K562 (cell line): Measurements from ENCODE around the gene NIFK. TPM values are rescaled to one million over a fixed set of nuclear protein-coding genes. Genes with fewer than 3 reads are reported as not detected.

Source experiments
- ATF3 ChIP-seq, 2 experiments: fragments of 450-650 bp in 1 of 2; sonication (generic) in 1 of 2; formaldehyde crosslinking in 1 of 2; IDR thresholded peaks in 1 of 2; conservative IDR thresholded peaks in 1 of 2; 2 replicates each; pipeline versions ENCODE4 v1.6.1 to v1.8.1; 2016 to 2023; ENCODE audit warnings: mild to moderate bottlenecking in 2 of 2, moderate library complexity in 2 of 2, inconsistent platforms in 1 of 2, missing genetic modification reagents in 1 of 2
- CHCHD3 ChIP-seq: fragments of 250-450 bp; sonication (Bioruptor Pico); IDR thresholded peaks from 2 replicates; pipeline ENCODE4 v2.1.2; 2022; ENCODE audit warnings: mild to moderate bottlenecking
- CREBBP ChIP-seq: IDR thresholded peaks from one replicate; pipeline ENCODE4 v1.6.1; 2012; ENCODE audit warnings: low read depth, mild to moderate bottlenecking, control low read depth, inconsistent platforms, low read length
- CTBP1 ChIP-seq: fragments of 450-650 bp; IDR thresholded peaks from 2 replicates; pipeline ENCODE4 v1.6.1; 2016; ENCODE audit warnings: borderline replicate concordance
- E2F1 ChIP-seq: sonication (generic); formaldehyde crosslinking; IDR thresholded peaks from 2 replicates; pipeline ENCODE4 v1.8.1; 2023; ENCODE audit warnings: mild to moderate bottlenecking, missing genetic modification reagents, moderate library complexity
- FIP1L1 ChIP-seq: fragments of 200-400 bp; formaldehyde crosslinking; IDR thresholded peaks from 2 replicates; pipeline ENCODE4 v1.6.1; 2018; ENCODE audit warnings: mild to moderate bottlenecking, low read depth, low read length; ENCODE audit not compliant: poor library complexity, severe bottlenecking
- FOXJ2 ChIP-seq: fragments of 200-800 bp; sonication (Bioruptor generic); IDR thresholded peaks from 2 replicates; pipeline ENCODE4 v1.6.1; 2016; ENCODE audit warnings: missing genetic modification characterization, missing compliant biosample characterization
- HMG20B ChIP-seq: fragments of 250-450 bp; sonication (Bioruptor Pico); IDR thresholded peaks from 2 replicates; pipeline ENCODE4 v1.5.0; 2021; ENCODE audit warnings: mild to moderate bottlenecking
- KLF16 ChIP-seq: IDR thresholded peaks from 2 replicates; pipeline ENCODE4 v1.6.1; 2016; ENCODE audit warnings: antibody characterized with exemption
- MAZ ChIP-seq, 2 experiments: fragments of 450-650 bp in 1 of 2; sonication (generic) in 1 of 2; formaldehyde crosslinking; IDR thresholded peaks in 1 of 2; conservative IDR thresholded peaks in 1 of 2; 2 replicates each; pipeline versions ENCODE4 v1.4.0 to v1.5.0; 2020; ENCODE audit warnings: mild to moderate bottlenecking in 1 of 2, missing genetic modification reagents in 1 of 2
- MNT ChIP-seq, 2 experiments: fragments of 450-650 bp; conservative IDR thresholded peaks; 2 replicates each; pipeline ENCODE4 v1.6.1; 2017; ENCODE audit warnings: mild to moderate bottlenecking in 2 of 2, moderate library complexity in 2 of 2
- NR2C2 ChIP-seq, 2 experiments: fragments of 200-800 bp in 1 of 2; sonication (Bioruptor generic) in 1 of 2; sonication (generic) in 1 of 2; formaldehyde crosslinking in 1 of 2; IDR thresholded peaks; 2 replicates each; pipeline versions ENCODE4 v1.6.1 to v1.8.0; 2016 to 2022; ENCODE audit warnings: mild to moderate bottlenecking in 1 of 2, missing compliant biosample characterization in 1 of 2, missing genetic modification characterization in 1 of 2, missing genetic modification reagents in 1 of 2
- POLR2AphosphoS5 ChIP-seq: IDR thresholded peaks from 2 replicates; pipeline ENCODE4 v1.6.1; 2011; ENCODE audit warnings: mild to moderate bottlenecking, low read depth, low read length, moderate library complexity; ENCODE audit not compliant: control insufficient read depth, insufficient read depth
- POLR3A ChIP-seq: IDR thresholded peaks from 2 replicates; pipeline ENCODE4 v1.6.1; 2011; ENCODE audit warnings: borderline replicate concordance, mild to moderate bottlenecking, moderate library complexity; ENCODE audit not compliant: insufficient read length, insufficient read depth; ENCODE audit errors: extremely low read depth
- SMARCB1 ChIP-seq: IDR thresholded peaks from 2 replicates; pipeline ENCODE4 v1.6.1; 2011; ENCODE audit warnings: improper control_type of control experiment, low read depth; ENCODE audit not compliant: insufficient read length
- ZC3H11A ChIP-seq: IDR thresholded peaks from 2 replicates; pipeline ENCODE4 v1.6.1; 2012; ENCODE audit warnings: low read depth, low read length, improper control_type of control experiment
- ZNF184 ChIP-seq: sonication (generic); formaldehyde crosslinking; IDR thresholded peaks from 2 replicates; pipeline ENCODE4 v1.5.0; 2020; ENCODE audit warnings: missing genetic modification reagents
- ZNF239 ChIP-seq: fragments of 250-450 bp; sonication (Bioruptor Pico); IDR thresholded peaks from 2 replicates; pipeline ENCODE4 v1.4.0; 2020; ENCODE audit warnings: mild to moderate bottlenecking
- ZNF589 ChIP-seq: fragments of 200-800 bp; sonication (Bioruptor generic); IDR thresholded peaks from 2 replicates; pipeline ENCODE4 v1.6.1; 2016; ENCODE audit warnings: low read depth, missing genetic modification characterization, missing compliant biosample characterization
- ZNF764 ChIP-seq: fragments of 250-450 bp; sonication (Bioruptor Pico); IDR thresholded peaks from 2 replicates; pipeline ENCODE4 v1.4.0; 2020; ENCODE audit warnings: low read depth, mild to moderate bottlenecking, moderate library complexity
- ZNF785 ChIP-seq: fragments of 250-450 bp; sonication (Bioruptor Pico); IDR thresholded peaks from 2 replicates; pipeline ENCODE4 v1.4.0; 2020; ENCODE audit warnings: mild to moderate bottlenecking
- polyA plus RNA-seq, 8 experiments: library from polyadenylated mRNA; depleted of rRNA in 4 of 8; stranded (reverse) in 5 of 8; unstranded in 3 of 8; fragments of >200 nt; fragmentation: Nextera tagmentation in 2 of 8; fragmentation: Illumina TruSeq in 1 of 8; extraction: Ambion mirVana in 2 of 8; extraction: Trizol in 1 of 8; gene quantifications; 2 replicates each; pipeline versions ENCODE4 v1.2.1 to v1.2.3, GENCODE V29; 2011 to 2014; ENCODE audit warnings: inconsistent platforms in 1 of 8, missing spikeins in 1 of 8
- total RNA-seq, 7 experiments: library from RNA; depleted of rRNA in 6 of 7; stranded (reverse); fragments of >200 nt in 6 of 7; fragmentation: Illumina TruSeq in 2 of 7; extraction: Trizol in 2 of 7; gene quantifications; 2 replicates each; pipeline versions ENCODE4 v1.2.1 to v1.2.3, GENCODE V29; 2011 to 2021; ENCODE audit warnings: low replicate concordance in 1 of 7

The NIFK gene
- total and polyA plus RNA-seq, 9 of the 15 experiments (the other 6 are each of a cell fraction or from before 2014, with no cell fraction given), result 60.2 to 426 (median 183) TPM

DNA sequence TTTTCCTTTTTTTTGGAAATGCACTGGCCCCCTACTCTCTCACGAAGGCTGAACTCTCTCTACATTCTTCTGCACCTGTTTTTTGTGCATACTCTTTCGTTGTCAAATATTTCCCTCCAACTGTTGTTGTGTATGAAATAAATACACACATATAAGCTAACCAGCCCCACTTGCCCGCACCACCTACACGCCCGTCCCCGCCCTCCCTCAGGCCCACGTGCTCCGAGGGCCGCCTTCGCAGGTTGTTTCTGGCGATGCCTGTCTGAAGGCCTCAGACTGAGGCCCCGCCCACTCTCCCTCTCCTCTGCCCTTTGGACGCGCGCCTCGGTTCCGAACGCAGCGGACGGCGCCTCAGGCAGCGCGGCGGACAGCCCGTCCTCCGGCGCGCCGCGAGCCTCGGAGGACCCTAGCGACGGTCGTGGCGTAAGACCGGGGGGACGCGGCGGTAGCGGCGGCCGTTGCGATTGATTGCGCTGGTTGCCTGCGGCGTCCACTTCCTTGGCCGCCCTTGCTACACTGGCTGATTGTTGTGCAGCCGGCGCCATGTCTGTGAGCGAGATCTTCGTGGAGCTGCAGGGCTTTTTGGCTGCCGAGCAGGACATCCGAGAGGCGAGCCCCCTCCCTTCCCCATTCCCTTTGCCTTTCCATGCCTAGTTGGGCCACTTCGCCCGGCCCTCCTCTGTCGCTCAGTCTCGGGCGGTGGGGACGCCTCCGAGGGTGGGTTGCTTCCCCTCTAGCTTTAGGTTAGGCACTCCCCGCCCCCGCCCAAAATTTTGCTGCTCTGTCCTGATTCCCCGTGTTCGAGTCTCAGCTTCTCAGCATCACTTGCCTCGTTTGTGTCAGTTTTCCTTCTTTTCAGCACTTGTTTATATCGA is 18.8 kb upstream of the NIFK start, which contains the start of gene TSN (continued):
- TF ChIP-seq FIP1L1, result peak; percentile 95
- peak; percentile 88 to 90 for TF ChIP-seq MAZ (CRISPR knock-in tag; conservative IDR thresholded peaks at IDR 0.05 in 1 of 2, IDR thresholded peaks at IDR 0.05 in 1 of 2)
- peak; percentile 100 for TF ChIP-seq MNT (conservative IDR thresholded peaks at IDR 0.05)
- TF ChIP-seq ZNF184 (CRISPR knock-in tag), result no peak
- TF ChIP-seq ZNF589 (CRISPR knock-in tag), result no peak
- no peak for TF ChIP-seq ZC3H11A
- TF ChIP-seq KLF16, result no peak
- TF ChIP-seq CREBBP, result no peak
- no peak for TF ChIP-seq ZNF785 (CRISPR knock-in tag)
- no peak for TF ChIP-seq SMARCB1
- TF ChIP-seq POLR2AphosphoS5, result peak; percentile 51; the same call in 1 of the 2 replicates
- TF ChIP-seq FOXJ2 (tag), result no peak; the same call in 1 of the 2 replicates
- TF ChIP-seq CHCHD3, result no peak
- no peak for TF ChIP-seq ZNF764
- TF ChIP-seq POLR3A, result no peak
- TF ChIP-seq NR2C2 (CRISPR knock-in tag; IDR thresholded peaks at IDR 0.05), result peak; percentile 81; the same call in 1 of the 2 replicates
- no peak; the same call in 1 of the 2 replicates for TF ChIP-seq NR2C2 (tag; IDR thresholded peaks at IDR 0.05)
- TF ChIP-seq HMG20B (CRISPR knock-in tag), result no peak
- TF ChIP-seq ATF3 (IDR thresholded peaks at IDR 0.05), result no peak
- TF ChIP-seq ATF3 (CRISPR knock-in tag; conservative IDR thresholded peaks at IDR 0.05), result no peak
- peak; percentile 20; the same call in 1 of the 2 replicates for TF ChIP-seq ZNF239 (CRISPR knock-in tag)
- TF ChIP-seq CTBP1, result peak; percentile 36; the same call in 1 of the 2 replicates
- TF ChIP-seq E2F1 (CRISPR knock-in tag), result peak; percentile 85; the same call in 1 of the 2 replicates
